Measurements from ENCODE around the gene RHBDF2.

The RHBDF2 gene

GRCh38 chr17:76501018-76501826 is at the start of gene RHBDF2:
RHBDF2 (minus strand) TSS chr17:76501423; CDS start chr17:76481524, 19,899 bp downstream.
- DNase-seq (ENCODE audit: low read depth), result peak; percentile 85

GRCh38 chr17:76549539-76549938 is 48.3 kb upstream of the RHBDF2 start:
- DNase-seq (ENCODE audit: low read depth), result no peak

DNA sequence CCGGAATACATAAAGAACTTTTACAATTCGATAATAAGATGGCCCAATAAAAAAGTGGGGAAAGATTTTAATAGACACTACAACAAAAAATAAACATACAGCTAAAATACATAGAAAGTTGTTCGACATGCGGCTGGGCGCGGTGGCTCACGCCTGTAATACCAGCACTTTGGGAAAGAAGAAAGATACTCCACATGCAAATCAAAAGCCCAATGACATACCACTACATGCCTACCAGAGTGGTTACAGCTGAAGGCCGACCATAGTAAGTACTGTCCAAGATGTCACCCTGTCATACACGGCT is 47.9 kb upstream of the RHBDF2 start:
- DNase-seq (ENCODE audit: low read depth), result no peak

GRCh38 chr17:76548378-76549214 is 47.4 kb upstream of the RHBDF2 start:
- DNase-seq (ENCODE audit: low read depth), result no peak

DNA sequence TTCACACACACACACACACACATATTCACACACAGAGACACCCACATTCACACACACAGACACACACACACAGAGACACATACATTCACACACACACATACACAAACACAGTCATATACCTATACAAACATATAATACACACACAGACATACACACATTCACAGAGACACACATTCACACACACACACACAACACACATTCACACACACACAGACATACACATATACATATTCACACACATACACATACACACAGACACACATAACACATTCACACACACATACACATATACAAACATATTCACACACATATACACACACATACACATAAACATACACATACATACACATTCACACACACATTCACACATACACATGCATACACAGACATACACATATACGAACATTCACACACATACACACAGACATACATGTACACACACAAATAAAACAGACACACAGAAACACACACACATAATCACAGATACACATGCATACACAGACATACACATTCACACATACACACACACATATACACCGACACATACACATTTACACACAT is 46.5 kb upstream of the RHBDF2 start:
- no peak for DNase-seq (ENCODE audit: low read depth)

- no peak for DNase-seq (ENCODE audit: low read depth)
These were observed 46.0 kb upstream of the RHBDF2 start for GRCh38 chr17:76547183-76547641.

- no peak for DNase-seq (ENCODE audit: low read depth)
These were observed 45.4 kb upstream of the RHBDF2 start for GRCh38 chr17:76546556-76547182.

- no peak for DNase-seq (ENCODE audit: low read depth)
These were observed 44.8 kb upstream of the RHBDF2 start for GRCh38 chr17:76545918-76546555.

DNA sequence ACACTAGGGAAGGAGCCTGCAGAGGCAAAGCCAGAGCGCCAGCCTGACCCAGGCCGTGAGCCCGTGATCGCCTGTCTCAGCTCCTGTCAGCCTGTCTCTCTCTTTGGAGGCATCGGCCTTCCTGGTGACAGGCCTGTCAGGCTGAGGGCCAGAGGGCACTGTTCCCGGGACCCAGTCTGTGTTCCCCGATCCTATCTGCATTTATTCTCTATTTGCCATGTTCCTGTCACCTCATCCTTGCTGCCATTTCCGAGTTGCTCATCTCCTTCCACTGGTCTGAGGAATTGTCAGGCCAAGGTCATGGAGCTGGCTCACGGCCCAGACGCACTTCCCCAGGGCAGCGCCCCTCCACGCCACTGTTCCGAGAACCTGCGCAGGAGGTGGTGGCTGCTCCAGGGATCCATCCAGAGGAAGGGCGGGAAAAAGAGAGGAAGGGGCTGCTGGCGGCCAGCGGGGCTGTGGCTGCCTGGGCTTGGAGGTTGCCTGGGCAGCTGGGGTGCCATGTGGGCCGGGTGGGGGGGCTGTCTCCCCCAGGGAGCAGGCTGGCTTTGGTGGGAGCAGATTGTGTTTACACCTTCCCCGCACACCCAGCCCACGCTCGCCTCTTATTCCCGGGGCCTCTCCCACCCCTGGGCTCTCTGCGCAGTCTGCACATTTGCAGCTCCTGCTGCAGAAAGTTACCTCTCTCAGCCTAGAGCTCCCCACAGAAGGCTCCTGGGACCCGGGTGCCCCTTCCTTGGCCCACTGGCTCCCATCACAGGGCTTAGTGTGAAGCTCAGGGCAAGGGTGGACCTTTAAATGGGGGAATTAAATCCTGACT is 43.5 kb upstream of the RHBDF2 start:
- no peak for DNase-seq (ENCODE audit: low read depth)

GRCh38 chr17:76543826-76544545 is 42.8 kb upstream of the RHBDF2 start:
- DNase-seq (ENCODE audit: low read depth), result no peak

GRCh38 chr17:76543482-76543825 is 42.2 kb upstream of the RHBDF2 start:
- no peak for DNase-seq (ENCODE audit: low read depth)

DNA sequence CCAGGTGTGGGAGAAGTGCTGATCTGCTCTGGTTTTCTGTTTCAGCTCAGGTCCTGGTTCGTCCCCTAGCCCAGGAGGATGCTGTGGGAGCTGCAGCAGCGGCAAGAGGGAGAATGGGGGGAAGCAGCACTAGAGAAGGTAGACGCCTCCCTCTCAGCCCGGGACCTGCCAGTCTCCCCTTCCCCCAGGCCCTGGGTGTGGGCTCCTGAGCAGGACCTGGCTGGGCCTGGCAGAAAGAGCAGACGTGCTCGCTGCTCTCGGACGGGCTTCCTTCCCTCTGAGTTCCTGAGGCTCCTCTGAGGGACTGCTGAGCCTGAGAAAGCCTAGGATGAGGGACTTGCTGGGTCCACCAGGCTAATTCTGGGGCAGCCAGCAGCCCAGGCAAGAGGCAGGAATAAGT is 41.8 kb upstream of the RHBDF2 start:
- DNase-seq (ENCODE audit: low read depth), result no peak

DNA sequence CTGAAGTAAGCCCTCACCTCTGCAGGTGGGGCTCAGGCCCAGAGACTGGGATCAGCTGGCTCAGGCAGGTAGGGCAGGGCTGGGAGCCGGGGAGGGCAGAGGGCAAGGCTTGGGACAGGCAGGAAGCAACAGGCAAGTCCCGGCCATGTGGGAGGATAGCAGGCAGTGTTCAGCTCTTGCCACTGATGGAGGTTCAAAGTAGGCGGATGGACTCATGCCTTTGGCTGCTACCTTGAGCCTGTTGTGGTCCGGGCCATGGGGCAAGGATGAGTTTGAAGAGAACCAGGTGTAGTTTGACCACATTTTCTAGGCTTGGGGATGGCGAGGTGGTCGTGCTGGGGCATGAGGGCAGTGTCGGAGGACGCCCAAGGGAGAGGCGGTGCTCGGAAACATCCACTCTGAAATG is 41.3 kb upstream of the RHBDF2 start:
- no peak for DNase-seq (ENCODE audit: low read depth)

DNA sequence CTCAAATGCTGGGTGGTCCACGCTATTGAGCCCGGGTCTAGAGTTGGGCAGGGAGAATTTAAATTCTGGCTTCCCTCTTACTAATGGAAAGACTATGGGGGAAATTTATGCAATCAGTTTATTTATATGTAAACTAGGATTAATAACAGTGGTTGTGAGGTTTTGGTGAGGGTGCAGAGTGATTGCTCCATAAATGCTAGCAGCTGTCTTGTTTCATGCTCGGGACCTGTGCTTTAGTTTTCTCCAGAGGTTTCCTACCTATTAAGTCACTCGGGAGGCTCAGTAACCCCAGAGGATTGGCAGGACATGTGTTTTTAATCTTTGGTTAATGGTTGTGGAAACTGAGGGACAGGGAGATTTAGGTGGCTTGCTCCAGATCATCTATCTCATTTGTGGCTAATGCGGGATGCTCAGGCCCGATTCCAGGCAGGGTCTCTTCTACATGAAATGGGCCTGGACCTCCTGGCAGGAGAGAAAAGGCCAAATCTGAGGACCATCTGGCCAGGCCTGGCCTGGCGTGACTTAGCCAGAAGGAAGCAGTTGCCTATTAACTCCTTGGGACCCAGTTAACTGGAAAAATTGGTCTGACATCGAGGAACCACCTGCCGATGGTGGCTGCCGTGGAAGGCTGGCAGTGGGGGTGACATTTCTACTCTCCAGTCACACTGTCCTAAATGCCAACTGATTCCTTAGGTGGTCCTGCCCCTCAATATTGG is 40.7 kb upstream of the RHBDF2 start:
- no peak for DNase-seq (ENCODE audit: low read depth)

DNA sequence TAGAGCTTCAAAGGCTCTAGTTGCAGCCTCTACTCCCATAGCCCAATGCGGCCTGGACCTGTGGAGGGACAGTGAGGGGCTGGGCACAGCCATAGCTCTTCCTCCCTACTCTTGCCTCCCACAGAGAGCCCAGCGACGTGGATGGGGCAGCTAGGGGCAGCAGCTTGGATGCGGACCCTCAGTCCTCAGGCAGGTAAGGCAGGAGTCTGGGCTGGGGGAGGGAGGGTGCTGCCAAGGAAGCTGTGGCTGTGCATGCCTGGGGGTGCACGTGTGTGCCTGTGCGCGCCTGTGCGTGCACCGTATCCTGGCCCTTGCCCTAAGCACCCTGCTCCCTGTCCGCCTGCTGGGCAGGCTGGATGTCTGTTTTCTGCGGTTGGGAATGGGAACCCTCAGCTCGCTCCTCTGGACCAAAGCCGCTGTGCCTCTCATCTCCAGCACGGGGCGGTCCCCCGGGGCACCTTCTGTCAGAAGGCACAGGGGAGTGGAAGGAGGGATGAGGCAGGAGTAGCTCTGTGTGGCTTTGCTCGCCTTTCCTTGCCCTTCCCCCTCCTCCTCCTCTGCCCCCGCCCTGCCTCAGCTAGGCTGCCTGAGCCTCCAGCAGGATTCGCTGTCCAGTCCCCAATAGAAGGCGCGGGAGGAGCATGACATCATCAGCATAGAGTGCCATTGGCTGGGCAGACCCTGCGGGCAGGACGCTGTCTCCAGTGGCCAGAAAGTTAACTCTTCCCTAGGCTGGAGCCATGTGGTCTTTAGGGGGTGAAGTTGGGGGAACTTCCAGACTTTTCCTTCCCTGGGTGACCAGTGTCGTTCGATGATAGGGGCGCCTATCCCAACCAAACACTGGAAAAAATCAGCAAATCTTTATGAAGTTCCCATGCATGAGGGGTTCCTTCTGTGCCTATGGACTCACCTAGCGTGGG is 39.4 kb upstream of the RHBDF2 start:
- DNase-seq (ENCODE audit: low read depth), result no peak

DNA sequence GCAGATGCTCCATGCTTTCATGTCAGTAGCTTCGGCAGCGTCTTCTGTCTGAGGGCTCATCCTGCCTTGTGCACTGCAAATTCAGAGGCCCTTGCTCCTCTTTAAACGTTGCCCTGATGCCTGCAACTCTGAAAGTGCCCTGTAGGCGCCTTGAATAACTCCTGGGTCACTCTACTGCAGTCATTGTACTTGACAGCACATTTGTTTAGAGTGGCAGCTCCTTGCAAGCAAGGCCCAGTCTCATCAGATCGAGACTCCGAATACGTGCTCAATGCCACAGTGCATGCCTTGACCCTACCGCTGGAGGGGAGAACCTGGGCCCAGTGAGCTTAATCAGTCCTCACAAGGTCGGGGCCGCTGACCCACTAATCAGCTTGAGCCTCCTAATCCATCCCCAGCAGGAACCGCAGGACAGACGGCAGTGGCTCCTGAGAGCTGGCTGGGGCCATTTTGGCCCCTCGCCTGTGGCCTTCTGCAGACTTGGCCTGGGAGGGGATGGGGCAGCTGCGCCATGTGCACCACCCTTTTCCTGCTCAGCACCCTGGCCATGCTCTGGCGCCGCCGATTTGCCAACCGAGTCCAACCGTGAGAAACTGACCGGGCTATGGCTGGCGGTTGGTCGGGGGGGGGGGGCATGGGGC is 38.5 kb upstream of the RHBDF2 start, which contains the start of gene PRCD:
Gene PRCD (plus strand): TSS at position 414 of the 641 bp plus-strand sequence. CDS start 98 bp downstream, at position 512.
- DNase-seq (ENCODE audit: low read depth), result no peak

- DNase-seq (ENCODE audit: low read depth), result no peak
These were observed 37.8 kb upstream of the RHBDF2 start for GRCh38 chr17:76538941-76539570.

All from T-helper 22 cell (primary cell).